GM10266 (cell line): ENCODE measurements around the gene WWC1.

Experiments
- DNase-seq: peaks from one replicate; pipeline ENCODE4 v3.0.0; 2012; ENCODE audit errors: extremely low spot score
- TF ChIP-seq, protein P1 (sequence below): IDR thresholded peaks from 2 replicates; pipeline ENCODE4 v1.5.1; 2012; ENCODE audit warnings: mild to moderate bottlenecking, low read depth; ENCODE audit not compliant: control insufficient read depth, insufficient read depth; ENCODE audit errors: missing control alignments

WWC1 gene

DNA sequence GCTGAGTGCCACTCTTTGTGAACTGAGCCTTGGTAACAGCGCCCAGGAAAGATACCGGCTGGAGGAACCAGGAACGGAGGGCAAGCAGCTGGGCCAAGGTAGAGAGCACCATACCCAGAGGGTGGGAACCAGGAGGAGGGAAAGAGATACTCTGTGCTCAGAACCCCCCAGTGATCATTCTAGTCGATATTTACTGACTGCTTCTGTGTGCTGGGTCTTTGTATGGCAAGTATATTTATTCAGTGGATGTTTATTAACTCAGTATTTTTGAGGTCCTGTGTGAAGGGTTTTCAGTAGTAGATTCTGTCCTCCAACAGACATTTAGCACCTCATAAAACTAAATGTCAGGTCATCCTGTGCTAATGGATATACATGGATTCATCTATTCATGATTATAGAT is 132.5 kb downstream of the WWC1 start:
- DNase-seq, result no peak
- TF ChIP-seq, protein P1, sequence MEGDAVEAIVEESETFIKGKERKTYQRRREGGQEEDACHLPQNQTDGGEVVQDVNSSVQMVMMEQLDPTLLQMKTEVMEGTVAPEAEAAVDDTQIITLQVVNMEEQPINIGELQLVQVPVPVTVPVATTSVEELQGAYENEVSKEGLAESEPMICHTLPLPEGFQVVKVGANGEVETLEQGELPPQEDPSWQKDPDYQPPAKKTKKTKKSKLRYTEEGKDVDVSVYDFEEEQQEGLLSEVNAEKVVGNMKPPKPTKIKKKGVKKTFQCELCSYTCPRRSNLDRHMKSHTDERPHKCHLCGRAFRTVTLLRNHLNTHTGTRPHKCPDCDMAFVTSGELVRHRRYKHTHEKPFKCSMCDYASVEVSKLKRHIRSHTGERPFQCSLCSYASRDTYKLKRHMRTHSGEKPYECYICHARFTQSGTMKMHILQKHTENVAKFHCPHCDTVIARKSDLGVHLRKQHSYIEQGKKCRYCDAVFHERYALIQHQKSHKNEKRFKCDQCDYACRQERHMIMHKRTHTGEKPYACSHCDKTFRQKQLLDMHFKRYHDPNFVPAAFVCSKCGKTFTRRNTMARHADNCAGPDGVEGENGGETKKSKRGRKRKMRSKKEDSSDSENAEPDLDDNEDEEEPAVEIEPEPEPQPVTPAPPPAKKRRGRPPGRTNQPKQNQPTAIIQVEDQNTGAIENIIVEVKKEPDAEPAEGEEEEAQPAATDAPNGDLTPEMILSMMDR, result no peak

DNA sequence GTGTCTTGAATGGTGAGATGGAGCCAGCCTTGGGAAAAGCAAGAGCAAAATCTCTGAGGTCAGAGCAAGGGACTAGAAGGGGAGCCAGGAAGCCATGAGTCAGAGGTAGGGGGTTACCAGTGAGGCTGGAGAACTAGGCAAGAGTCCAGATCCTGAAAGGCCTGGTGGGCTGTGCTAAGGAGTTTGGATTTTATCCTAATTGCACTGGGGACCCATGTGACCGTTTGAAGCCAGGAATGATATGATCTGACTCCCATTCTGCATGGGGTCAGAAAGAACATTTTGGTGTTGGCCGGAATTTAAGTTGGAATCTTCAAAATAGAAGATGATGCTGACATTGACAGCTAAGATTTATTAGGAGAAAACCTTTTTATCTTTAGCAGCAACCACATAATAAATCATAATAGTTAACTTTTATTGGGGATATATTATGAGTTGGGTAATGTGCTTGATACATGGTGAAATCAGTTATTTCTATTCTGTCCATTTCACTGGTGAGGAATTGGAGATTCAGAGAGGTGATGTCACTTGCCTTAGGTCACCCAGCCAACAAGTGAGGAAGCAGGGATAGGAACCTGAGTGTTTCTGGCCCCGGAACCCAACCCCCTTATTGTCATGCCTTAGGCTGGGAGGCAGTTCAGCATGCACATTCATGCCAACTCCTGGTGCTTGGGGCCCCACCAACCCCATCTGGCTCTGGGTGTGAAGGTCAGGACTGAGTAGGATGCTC is 133.3 kb downstream of the WWC1 start:
- DNase-seq, result no peak

DNA sequence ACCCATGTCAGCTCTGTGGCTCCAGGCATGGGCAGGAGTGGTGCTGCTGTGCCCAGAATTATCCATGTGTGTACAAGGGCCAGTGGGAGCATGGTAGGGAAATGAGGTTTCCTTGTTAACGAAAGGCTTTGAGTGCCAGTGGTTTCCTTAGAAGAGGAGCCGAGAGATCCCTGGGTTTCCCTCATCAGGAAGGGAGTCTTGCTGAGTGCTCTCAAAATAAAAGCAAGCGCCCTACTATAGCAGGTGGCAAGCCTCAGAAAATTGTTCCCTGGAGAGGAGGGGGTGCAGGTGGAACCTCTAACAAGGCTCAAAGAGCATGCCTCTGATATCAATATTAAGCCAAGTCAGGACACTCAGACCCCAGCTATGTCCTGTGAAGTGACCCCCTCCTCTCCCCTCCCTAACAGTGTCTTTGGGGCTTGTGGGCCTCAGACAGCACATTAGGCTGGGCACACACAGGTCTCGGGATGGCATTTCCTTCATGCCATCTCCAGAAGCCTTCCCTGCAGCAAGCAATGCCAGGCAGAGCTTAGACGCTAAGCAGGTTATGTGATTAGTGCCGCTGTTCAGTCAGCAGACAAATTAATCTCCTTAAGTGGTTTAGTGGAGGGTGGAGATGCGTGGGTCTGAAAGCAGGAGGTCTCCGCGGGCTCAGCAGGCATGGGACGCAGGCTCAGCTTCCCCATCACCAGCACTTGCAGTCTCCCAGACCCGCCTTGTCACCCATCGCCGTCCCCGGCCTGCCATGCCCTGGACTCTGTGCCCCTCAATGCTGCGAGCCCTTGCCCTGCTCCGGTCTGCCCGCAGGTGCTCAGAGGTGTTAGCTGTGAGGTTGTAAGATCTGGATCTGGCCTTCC is 134.8 kb downstream of the WWC1 start:
- TF ChIP-seq, protein P1, result no peak
- no peak for DNase-seq

More for the DNA sequence above, 133.3 kb downstream of the WWC1 start:
- TF ChIP-seq, protein P1, result no peak

DNA sequence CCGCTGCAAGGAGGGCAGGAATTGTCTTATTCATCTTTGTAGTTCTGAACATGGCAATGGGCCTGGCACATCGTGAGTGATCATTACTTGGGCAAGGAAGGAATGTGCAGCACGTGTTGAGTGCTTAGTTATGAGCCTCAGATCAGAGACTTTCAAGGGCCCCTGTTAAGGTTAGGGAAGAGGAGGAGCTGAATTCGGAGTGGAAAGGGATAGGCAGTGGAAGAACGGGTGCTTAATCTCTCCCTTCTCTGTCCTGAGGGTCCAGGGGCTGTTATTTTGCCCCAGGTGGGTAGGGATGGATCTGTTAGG is 135.4 kb downstream of the WWC1 start:
- TF ChIP-seq, protein P1, result no peak
- DNase-seq, result no peak

DNA sequence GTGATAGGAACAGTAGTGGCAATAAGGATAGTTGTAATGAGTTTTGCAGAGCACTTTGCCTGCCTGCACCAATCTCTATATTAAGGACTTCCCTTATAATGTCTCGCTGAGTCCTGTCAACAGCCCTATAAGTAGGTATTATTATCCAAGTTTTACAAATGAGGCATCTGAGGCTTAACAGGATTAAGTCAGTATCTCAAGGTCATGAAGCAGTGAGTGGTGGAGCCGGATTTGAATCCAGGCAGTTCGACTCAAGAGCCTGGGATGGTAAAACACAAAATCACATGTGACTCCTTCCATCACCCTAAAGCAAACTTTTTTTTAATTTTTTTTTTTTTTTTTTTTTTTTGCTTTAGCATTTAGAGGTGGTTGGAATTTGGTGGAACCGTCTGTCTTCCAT is 135.8 kb downstream of the WWC1 start:
- TF ChIP-seq, protein P1, result no peak
- DNase-seq, result no peak

DNA sequence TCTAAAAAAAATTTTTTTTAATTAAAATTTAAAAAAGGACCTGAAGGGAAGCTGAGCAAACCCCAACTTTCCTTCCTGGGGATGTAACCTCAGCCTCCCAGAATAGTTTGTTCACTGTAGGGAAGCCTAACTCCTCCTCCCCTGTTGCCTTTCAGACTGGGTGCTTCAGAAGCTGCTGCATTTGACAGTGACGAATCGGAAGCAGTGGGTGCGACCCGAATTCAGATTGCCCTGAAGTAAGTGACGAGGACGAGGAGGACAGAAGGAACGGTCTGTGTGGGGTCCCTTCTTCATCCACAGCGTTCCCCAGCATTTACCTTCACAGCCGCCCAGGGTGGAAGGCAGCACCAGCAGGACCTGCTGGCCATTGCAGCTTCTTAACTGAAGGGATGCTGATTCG is 137.1 kb downstream of the WWC1 start:
- TF ChIP-seq, protein P1, result no peak
- DNase-seq, result no peak

DNA sequence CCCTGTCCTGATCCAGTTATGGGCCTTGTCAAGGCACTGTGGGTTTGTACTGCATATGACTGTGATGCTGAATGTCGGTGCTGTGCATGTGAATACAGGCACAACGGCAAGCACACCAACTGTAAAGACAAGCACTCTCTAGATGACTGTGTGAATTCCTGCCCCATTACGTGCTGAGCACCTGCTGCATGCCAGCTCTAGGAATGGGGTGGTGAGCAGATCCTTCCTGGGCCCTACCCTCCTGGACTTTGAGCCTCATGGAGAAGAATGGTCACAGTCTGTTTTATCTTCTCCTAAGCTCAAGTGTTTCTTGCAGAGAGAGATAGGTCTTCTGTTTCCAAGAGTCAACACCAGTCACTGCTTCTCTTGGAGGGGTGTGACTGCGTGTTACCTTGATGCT is 138.9 kb downstream of the WWC1 start:
- DNase-seq, result no peak
- TF ChIP-seq, protein P1, result no peak
